ENCODE results near the gene CLNK. TPM values are rescaled to one million over a fixed set of nuclear protein-coding genes. Genes with fewer than 3 reads are reported as not detected.

Gene CLNK
- total and polyA plus RNA-seq, 4 donors = under 0.01 to 0.01 (median under 0.01) TPM; not detected in 1

DNA sequence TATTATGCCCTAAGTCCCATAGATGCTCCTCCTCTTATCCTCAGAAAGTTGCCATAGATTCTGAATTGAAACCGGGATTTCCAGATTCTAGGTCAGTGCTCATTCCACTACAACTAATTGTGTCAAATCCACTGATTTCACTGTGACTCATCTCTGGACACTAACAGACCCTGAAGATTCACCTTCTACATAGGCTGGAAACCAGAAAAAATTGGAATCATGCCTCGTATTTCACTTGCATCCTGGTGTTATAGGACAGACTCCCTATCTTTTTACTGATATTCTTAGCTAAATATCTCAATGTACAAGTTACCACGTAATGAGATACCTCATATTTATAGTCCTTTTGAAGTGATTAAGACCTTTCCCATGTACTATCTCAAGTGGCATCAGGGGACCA lies 36.7 kb downstream of the CLNK start:
- no peak overlapping the region for H3K27ac ChIP-seq (ENCODE audit: low read depth in 1 of 2, low read length in 2 of 2)

DNA sequence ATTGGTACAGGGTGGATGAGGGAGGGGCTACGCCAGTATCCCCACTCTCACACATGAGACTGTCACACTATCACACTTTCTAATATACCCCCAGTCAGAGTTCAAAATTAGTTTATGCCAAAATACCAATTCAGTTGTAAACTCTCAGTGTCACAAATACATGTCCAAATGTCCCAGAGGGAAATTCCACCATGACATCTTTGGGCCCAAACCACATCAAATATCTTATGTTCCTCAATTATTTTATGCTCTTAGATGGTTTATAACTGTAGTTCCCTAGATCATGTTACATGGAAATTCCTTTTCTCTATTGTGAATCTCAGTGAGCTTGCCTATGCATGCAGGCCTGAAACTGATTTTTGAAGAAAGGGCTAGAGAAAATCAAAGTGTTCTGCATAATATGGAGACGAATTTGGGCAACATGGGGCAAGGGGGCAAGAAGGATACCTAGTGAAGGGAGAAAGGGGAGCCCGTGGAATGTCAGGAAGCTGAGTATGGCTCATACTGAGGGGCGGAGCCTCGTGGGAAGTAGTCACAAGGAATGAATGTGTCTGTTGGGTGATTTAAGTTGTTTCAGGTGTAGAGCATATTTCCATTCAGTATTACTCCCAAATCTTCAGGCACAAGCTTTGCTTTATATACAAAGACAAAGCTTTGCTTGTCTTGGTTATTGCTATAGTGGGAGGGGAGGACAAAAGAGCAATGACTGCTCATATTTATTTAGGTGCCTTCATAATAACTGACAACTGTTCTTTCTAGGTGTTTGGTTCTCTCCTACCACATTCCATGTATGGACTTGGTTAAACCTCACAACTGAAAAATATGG lies 40.8 kb downstream of the CLNK start:
- H3K4me1 ChIP-seq (ENCODE audit: control insufficient read depth in 4 of 4, insufficient read depth in 4 of 4, low read length in 3 of 4) = no peaks in the 10 kb centered on the region
- H3K4me3 ChIP-seq (ENCODE audit: low read depth in 1 of 3, low read length in 3 of 3) = no peak overlapping the region
- no peak for TF ChIP-seq EGR1 (IDR thresholded peaks at IDR 0.05; ENCODE audit: low read depth in 2 of 2)
- no peak for TF ChIP-seq FOXA2 (IDR thresholded peaks at IDR 0.05)
- no peak for TF ChIP-seq RAD21 (IDR thresholded peaks at IDR 0.05)
- no peak for TF ChIP-seq NR2F2 (IDR thresholded peaks at IDR 0.05)
- no peak for TF ChIP-seq YY1 (IDR thresholded peaks at IDR 0.05)
- TF ChIP-seq, protein P1, sequence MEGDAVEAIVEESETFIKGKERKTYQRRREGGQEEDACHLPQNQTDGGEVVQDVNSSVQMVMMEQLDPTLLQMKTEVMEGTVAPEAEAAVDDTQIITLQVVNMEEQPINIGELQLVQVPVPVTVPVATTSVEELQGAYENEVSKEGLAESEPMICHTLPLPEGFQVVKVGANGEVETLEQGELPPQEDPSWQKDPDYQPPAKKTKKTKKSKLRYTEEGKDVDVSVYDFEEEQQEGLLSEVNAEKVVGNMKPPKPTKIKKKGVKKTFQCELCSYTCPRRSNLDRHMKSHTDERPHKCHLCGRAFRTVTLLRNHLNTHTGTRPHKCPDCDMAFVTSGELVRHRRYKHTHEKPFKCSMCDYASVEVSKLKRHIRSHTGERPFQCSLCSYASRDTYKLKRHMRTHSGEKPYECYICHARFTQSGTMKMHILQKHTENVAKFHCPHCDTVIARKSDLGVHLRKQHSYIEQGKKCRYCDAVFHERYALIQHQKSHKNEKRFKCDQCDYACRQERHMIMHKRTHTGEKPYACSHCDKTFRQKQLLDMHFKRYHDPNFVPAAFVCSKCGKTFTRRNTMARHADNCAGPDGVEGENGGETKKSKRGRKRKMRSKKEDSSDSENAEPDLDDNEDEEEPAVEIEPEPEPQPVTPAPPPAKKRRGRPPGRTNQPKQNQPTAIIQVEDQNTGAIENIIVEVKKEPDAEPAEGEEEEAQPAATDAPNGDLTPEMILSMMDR (IDR thresholded peaks at IDR 0.05; ENCODE audit: low read depth, low read length, missing input control) = no peak
- TF ChIP-seq, protein P2, sequence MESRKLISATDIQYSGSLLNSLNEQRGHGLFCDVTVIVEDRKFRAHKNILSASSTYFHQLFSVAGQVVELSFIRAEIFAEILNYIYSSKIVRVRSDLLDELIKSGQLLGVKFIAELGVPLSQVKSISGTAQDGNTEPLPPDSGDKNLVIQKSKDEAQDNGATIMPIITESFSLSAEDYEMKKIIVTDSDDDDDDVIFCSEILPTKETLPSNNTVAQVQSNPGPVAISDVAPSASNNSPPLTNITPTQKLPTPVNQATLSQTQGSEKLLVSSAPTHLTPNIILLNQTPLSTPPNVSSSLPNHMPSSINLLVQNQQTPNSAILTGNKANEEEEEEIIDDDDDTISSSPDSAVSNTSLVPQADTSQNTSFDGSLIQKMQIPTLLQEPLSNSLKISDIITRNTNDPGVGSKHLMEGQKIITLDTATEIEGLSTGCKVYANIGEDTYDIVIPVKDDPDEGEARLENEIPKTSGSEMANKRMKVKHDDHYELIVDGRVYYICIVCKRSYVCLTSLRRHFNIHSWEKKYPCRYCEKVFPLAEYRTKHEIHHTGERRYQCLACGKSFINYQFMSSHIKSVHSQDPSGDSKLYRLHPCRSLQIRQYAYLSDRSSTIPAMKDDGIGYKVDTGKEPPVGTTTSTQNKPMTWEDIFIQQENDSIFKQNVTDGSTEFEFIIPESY (IDR thresholded peaks at IDR 0.05) = no peak
- TF ChIP-seq, protein P3, sequence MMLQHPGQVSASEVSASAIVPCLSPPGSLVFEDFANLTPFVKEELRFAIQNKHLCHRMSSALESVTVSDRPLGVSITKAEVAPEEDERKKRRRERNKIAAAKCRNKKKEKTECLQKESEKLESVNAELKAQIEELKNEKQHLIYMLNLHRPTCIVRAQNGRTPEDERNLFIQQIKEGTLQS (IDR thresholded peaks at IDR 0.05) = no peak
- no peak for TF ChIP-seq HNF4G (IDR thresholded peaks at IDR 0.05)
- TF ChIP-seq FOXA1 (IDR thresholded peaks at IDR 0.05) = no peak
- no peak for TF ChIP-seq HNF4A (conservative IDR thresholded peaks at IDR 0.05)
- no peak for TF ChIP-seq TAF1 (conservative IDR thresholded peaks at IDR 0.05)
- TF ChIP-seq, protein P4, sequence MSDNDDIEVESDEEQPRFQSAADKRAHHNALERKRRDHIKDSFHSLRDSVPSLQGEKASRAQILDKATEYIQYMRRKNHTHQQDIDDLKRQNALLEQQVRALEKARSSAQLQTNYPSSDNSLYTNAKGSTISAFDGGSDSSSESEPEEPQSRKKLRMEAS (IDR thresholded peaks at IDR 0.05) = no peak
- TF ChIP-seq JUND (IDR thresholded peaks at IDR 0.05) = no peak
- no peak for TF ChIP-seq RXRA (IDR thresholded peaks at IDR 0.05)
- no peak for TF ChIP-seq SP1 (IDR thresholded peaks at IDR 0.05)
- TF ChIP-seq GABPA (IDR thresholded peaks at IDR 0.05 in 1 of 2, conservative IDR thresholded peaks at IDR 0.05 in 1 of 2) = no peak
- TF ChIP-seq, protein P5, sequence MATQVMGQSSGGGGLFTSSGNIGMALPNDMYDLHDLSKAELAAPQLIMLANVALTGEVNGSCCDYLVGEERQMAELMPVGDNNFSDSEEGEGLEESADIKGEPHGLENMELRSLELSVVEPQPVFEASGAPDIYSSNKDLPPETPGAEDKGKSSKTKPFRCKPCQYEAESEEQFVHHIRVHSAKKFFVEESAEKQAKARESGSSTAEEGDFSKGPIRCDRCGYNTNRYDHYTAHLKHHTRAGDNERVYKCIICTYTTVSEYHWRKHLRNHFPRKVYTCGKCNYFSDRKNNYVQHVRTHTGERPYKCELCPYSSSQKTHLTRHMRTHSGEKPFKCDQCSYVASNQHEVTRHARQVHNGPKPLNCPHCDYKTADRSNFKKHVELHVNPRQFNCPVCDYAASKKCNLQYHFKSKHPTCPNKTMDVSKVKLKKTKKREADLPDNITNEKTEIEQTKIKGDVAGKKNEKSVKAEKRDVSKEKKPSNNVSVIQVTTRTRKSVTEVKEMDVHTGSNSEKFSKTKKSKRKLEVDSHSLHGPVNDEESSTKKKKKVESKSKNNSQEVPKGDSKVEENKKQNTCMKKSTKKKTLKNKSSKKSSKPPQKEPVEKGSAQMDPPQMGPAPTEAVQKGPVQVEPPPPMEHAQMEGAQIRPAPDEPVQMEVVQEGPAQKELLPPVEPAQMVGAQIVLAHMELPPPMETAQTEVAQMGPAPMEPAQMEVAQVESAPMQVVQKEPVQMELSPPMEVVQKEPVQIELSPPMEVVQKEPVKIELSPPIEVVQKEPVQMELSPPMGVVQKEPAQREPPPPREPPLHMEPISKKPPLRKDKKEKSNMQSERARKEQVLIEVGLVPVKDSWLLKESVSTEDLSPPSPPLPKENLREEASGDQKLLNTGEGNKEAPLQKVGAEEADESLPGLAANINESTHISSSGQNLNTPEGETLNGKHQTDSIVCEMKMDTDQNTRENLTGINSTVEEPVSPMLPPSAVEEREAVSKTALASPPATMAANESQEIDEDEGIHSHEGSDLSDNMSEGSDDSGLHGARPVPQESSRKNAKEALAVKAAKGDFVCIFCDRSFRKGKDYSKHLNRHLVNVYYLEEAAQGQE (IDR thresholded peaks at IDR 0.05) = no peak
- H3K27ac ChIP-seq (ENCODE audit: low read depth in 1 of 2, low read length in 2 of 2) = no peak overlapping the region
- H3K9me3 ChIP-seq (ENCODE audit: control insufficient read depth in 4 of 4, low read length in 3 of 4) = no peaks in the 10 kb centered on the region
- peaks cover 0 to 4% (median 0%) of the 10 kb centered on the region in 4 donors for H3K27me3 ChIP-seq (ENCODE audit: control insufficient read depth in 4 of 4, insufficient read depth in 4 of 4, low read length in 3 of 4)
- 65% methylated on average over 5 of the region's 5 CpGs for WGBS
- no peaks in the 10 kb centered on the region for H3K36me3 ChIP-seq (ENCODE audit: control insufficient read depth in 4 of 4, insufficient read depth in 3 of 4, low read depth in 1 of 4, low read length in 3 of 4)
- H3K9ac ChIP-seq (ENCODE audit: low read depth in 1 of 2, low read length in 2 of 2) = no peak overlapping the region
- no peak for DNase-seq (ENCODE audit: low spot score)

More for the DNA sequence above, 36.7 kb downstream of the CLNK start:
- WGBS = 71% methylated on average over 3 of the region's 3 CpGs
- H3K4me3 ChIP-seq (ENCODE audit: low read depth in 1 of 3, low read length in 3 of 3) = no peak overlapping the region
- H3K4me1 ChIP-seq (ENCODE audit: control insufficient read depth in 4 of 4, insufficient read depth in 4 of 4, low read length in 3 of 4) = no peaks in the 10 kb centered on the region
- TF ChIP-seq GABPA (IDR thresholded peaks at IDR 0.05 in 1 of 2, conservative IDR thresholded peaks at IDR 0.05 in 1 of 2) = no peak
- TF ChIP-seq SP1 (IDR thresholded peaks at IDR 0.05) = no peak
- TF ChIP-seq HNF4A (conservative IDR thresholded peaks at IDR 0.05) = no peak
- no peak for TF ChIP-seq RXRA (IDR thresholded peaks at IDR 0.05)
- no peak for TF ChIP-seq JUND (IDR thresholded peaks at IDR 0.05)
- no peak for DNase-seq (ENCODE audit: low spot score)
- H3K36me3 ChIP-seq (ENCODE audit: control insufficient read depth in 4 of 4, insufficient read depth in 3 of 4, low read depth in 1 of 4, low read length in 3 of 4) = no peaks in the 10 kb centered on the region
- H3K27me3 ChIP-seq (ENCODE audit: control insufficient read depth in 4 of 4, insufficient read depth in 4 of 4, low read length in 3 of 4) = peaks cover 0 to 4% (median 0%) of the 10 kb centered on the region in 4 donors
- no peak overlapping the region for H3K9ac ChIP-seq (ENCODE audit: low read depth in 1 of 2, low read length in 2 of 2)
- no peaks in the 10 kb centered on the region for H3K9me3 ChIP-seq (ENCODE audit: control insufficient read depth in 4 of 4, low read length in 3 of 4)
